ENCODE measurements around the gene CATSPER1.

Gene CATSPER1

DNA sequence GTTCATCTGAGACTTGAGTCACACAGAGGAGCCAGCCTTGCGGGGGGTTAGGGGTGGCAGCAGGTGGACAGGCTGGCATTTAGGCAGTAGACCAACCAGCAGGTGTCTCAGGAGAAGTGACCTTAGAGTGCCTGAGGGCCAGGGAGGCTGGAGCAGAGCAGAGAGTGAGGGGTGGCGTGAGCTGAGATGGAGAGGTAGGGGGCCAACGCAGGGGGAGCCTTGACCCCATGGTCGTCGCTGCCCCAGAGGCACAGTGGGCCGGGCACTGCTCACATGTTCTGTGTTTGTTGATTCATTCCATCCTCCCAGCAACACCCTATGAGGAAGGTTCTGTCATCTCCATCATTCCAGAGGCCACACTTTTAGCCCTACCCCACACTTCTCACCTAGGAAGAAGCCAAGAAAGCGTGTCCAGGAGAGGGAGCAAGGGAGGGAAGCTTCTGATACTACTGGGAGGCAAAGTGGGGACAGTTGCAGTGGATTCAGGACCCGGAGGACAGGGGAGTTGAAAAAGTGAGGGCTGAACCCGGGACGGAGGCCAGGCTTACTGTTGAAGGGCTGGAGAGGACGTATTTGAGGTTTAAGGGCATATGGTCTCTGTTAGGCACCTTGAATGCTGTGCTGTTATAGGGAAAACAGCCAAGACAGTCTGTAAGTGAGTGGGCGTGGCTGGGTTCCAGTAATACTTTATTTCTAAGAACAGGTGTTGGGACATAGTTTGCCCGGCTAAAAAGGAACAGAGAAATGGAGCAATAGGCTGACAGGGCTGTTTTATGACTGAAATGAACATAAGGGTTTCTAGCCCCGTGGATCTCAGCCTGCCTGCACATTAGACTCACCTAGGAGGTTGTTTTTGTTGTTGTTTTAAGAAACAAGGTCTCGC, 57.4 kb downstream of the CATSPER1 start:
- FAIRE-seq (no peak), DNase-seq (ENCODE audit: insufficient read length, low spot score) (no peak)
- TF ChIP-seq POLR2A (IDR thresholded peaks at IDR 0.05; ENCODE audit: low read depth, low read length), result no peak

DNA sequence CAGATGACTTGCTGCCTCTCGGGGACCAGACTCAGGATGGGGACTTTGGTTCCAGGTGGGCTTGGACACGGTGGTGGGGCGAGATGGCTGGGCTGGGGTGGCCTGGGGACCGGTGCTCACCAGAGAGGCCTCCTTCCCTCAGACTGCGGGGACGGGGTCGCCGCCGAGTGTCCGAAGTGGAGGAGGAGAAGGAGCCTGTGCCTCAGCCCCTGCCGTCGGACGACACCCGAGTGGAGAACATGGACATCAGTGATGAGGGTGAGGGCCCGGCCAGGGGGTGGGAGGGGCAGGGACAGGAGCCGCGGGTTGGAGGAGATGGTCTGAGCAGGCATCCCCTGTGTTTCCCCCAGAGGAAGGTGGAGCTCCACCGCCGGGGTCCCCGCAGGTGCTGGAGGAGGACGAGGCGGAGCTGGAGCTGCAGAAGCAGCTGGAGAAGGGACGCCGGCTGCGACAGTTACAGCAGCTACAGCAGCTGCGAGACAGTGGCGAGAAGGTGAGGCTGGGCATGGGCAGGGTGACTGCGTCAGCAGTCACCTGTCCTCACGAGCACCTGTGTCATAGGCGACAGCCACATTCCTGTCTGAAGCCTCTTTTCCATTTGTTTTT, 58.8 kb downstream of the CATSPER1 start:
- FAIRE-seq, result no peak
- DNase-seq (ENCODE audit: insufficient read length, low spot score), result no peak
- no peak for TF ChIP-seq POLR2A (IDR thresholded peaks at IDR 0.05; ENCODE audit: low read depth, low read length)

Measured in H54 (cell line).